ENCODE data around the gene XPNPEP3.

Gene XPNPEP3

GRCh38 chr22:40951795-40952605 is 95.1 kb downstream of the XPNPEP3 start (continued):
- TF ChIP-seq ZNF112 (tag by site-specific recombination; IDR thresholded peaks at IDR 0.05) (no peak), ZNF19 (tag by site-specific recombination; IDR thresholded peaks at IDR 0.05; ENCODE audit: low read depth) (no peak), ZSCAN4 (tag by site-specific recombination; IDR thresholded peaks at IDR 0.05) (no peak), YY1 (tag by site-specific recombination; IDR thresholded peaks at IDR 0.05) (0 out of 2 replicates have a peak, but pooled peaks have one; percentile 15), ZBTB7A (tag by site-specific recombination; IDR thresholded peaks at IDR 0.05; ENCODE audit: low read depth) (peak; percentile 43; the same call in 1 of the 2 replicates), EGR2 (tag by site-specific recombination; IDR thresholded peaks at IDR 0.05; ENCODE audit: low read depth) (peak; percentile 42; the same call in 1 of the 2 replicates), ZNF132 (tag by site-specific recombination; IDR thresholded peaks at IDR 0.05; ENCODE audit: borderline replicate concordance) (no peak), ZBTB1 (tag by site-specific recombination; IDR thresholded peaks at IDR 0.05) (no peak), ZNF623 (tag by site-specific recombination; IDR thresholded peaks at IDR 0.05) (no peak), ZNF398 (tag by site-specific recombination; IDR thresholded peaks at IDR 0.05) (peak; percentile 67; the same call in 1 of the 2 replicates), FEZF1 (tag by site-specific recombination; IDR thresholded peaks at IDR 0.05) (peak; percentile 83), MEIS1 (CRISPR knock-in tag; IDR thresholded peaks at IDR 0.05; ENCODE audit: borderline replicate concordance) (no peak), ZNF121 (tag by site-specific recombination; IDR thresholded peaks at IDR 0.05) (no peak), ZNF426 (tag by site-specific recombination; IDR thresholded peaks at IDR 0.05) (0 out of 2 replicates have a peak, but pooled peaks have one; percentile 7), ZNF280C (tag by site-specific recombination; IDR thresholded peaks at IDR 0.05) (no peak), ZNF341 (tag by site-specific recombination; IDR thresholded peaks at IDR 0.05; ENCODE audit: low read depth) (peak; percentile 97), KLF7 (tag by site-specific recombination; IDR thresholded peaks at IDR 0.05; ENCODE audit: borderline replicate concordance) (peak; percentile 24; the same call in 1 of the 2 replicates)

GRCh38 chr22:40953471-40953870 is 96.5 kb downstream of the XPNPEP3 start:
- no peak overlapping the region for H3K27ac ChIP-seq (ENCODE audit: extremely low read depth, low read depth, low read length)
- H3K36me3 ChIP-seq (ENCODE audit: control insufficient read depth in 2 of 2, insufficient read depth in 1 of 2, low read length in 2 of 2) = peaks cover 42 to 50% of the 10 kb centered on the region in 2 experiments
- H3K4me3 ChIP-seq (ENCODE audit: low read depth, low read length) = no peak overlapping the region
- TF ChIP-seq ZNF362 (tag by site-specific recombination; IDR thresholded peaks at IDR 0.05) = no peak
- TF ChIP-seq ZNF350 (tag by site-specific recombination; IDR thresholded peaks at IDR 0.05) = no peak
- no peak for TF ChIP-seq ZNF133 (tag by site-specific recombination; IDR thresholded peaks at IDR 0.05)
- no peak for TF ChIP-seq ZNF658 (tag by site-specific recombination; IDR thresholded peaks at IDR 0.05)
- no peak for TF ChIP-seq FEZF1 (tag by site-specific recombination; IDR thresholded peaks at IDR 0.05)
- TF ChIP-seq ZBTB8A (tag by site-specific recombination; IDR thresholded peaks at IDR 0.05) = no peak
- no peak for TF ChIP-seq ZNF221 (tag by site-specific recombination; IDR thresholded peaks at IDR 0.05; ENCODE audit: borderline replicate concordance)
- TF ChIP-seq YY1 (tag by site-specific recombination; IDR thresholded peaks at IDR 0.05) = no peak
- no peak for TF ChIP-seq MYNN (tag by site-specific recombination; IDR thresholded peaks at IDR 0.05; ENCODE audit: borderline replicate concordance)
- TF ChIP-seq ZNF488 (tag by site-specific recombination; IDR thresholded peaks at IDR 0.05) = no peak
- no peak for TF ChIP-seq KLF17 (tag by site-specific recombination; IDR thresholded peaks at IDR 0.05)
- TF ChIP-seq ZNF549 (tag by site-specific recombination; IDR thresholded peaks at IDR 0.05) = no peak
- no peak for TF ChIP-seq ZNF157 (tag by site-specific recombination; IDR thresholded peaks at IDR 0.05)
- no peak for TF ChIP-seq HOXA7 (CRISPR knock-in tag; IDR thresholded peaks at IDR 0.05; ENCODE audit: borderline replicate concordance)
- H3K9me3 ChIP-seq (ENCODE audit: control insufficient read depth, insufficient read depth, low read depth, low read length) = no peaks in the 10 kb centered on the region
- POLR2A ChIA-PET = no interaction called here
- peaks cover 8% of the 10 kb centered on the region for H3K4me1 ChIP-seq (ENCODE audit: control insufficient read depth, insufficient read depth, low read length)
- CTCF ChIA-PET = no interaction called here
